Bronchial epithelial cell (primary cell): Measurements from ENCODE around the gene FGFBP2. TPM values are rescaled to one million over a fixed set of nuclear protein-coding genes. Genes with fewer than 3 reads are reported as not detected.
A peak's percentile ranks its signal among the peaks of the same experiment; 100 is the strongest.

Experiments
- DNase-seq: peaks from one replicate; pipeline ENCODE4 v3.0.0-alpha.2; 2010; ENCODE audit warnings: low read depth
- FAIRE-seq: peaks from 2 replicates; lab custom pipeline; 2011; peaks lifted over from hg19 to GRCh38; lab: Jason Lieb, UNC
- H3K27me3 ChIP-seq: 2 replicates; pipeline ENCODE4 v1.5.1; 2011; ENCODE audit warnings: low read length; ENCODE audit not compliant: control insufficient read depth, insufficient read depth
- H3K36me3 ChIP-seq: 2 replicates; pipeline ENCODE4 v1.5.1; 2011; ENCODE audit warnings: low read length; ENCODE audit not compliant: control insufficient read depth, insufficient read depth
- H3K4me3 ChIP-seq: 2 replicates; pipeline ENCODE4 v1.5.1; 2011; ENCODE audit warnings: mild to moderate bottlenecking, low read depth, low read length, control low read depth
- total RNA-seq: library from RNA; depleted of rRNA; stranded (reverse); fragments of >200 nt; gene quantifications from 2 replicates; pipeline ENCODE4 v1.2.1, GENCODE V29; 2014
- TF ChIP-seq, protein P1 (sequence below): IDR thresholded peaks from 2 replicates; pipeline ENCODE4 v1.5.1; 2011; ENCODE audit warnings: mild to moderate bottlenecking, moderate library complexity, low read length, control low read depth, inconsistent platforms; ENCODE audit not compliant: insufficient read depth, severe bottlenecking

The FGFBP2 gene
- total RNA-seq, 1 donor from 2014 or later = not detected

DNA sequence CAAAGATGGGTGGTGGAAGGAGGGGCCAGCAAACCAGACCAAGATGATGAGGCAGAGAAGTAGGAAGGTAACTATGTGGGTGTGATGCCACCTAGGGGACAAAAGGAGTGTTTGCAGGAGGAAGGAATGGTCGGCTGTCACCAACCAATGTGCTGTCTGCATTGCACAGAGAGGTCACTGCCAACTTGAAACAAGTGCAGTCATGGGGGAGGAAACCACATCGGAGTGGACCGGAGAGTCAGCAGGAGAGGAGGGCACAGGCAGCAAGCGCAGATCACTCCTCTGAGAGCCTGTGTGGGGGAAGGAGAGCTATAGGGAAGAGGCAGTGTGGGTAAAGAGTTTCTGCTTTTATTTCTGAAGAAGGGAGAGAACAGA, 38.5 kb upstream of the FGFBP2 start:
- TF ChIP-seq, protein P1, sequence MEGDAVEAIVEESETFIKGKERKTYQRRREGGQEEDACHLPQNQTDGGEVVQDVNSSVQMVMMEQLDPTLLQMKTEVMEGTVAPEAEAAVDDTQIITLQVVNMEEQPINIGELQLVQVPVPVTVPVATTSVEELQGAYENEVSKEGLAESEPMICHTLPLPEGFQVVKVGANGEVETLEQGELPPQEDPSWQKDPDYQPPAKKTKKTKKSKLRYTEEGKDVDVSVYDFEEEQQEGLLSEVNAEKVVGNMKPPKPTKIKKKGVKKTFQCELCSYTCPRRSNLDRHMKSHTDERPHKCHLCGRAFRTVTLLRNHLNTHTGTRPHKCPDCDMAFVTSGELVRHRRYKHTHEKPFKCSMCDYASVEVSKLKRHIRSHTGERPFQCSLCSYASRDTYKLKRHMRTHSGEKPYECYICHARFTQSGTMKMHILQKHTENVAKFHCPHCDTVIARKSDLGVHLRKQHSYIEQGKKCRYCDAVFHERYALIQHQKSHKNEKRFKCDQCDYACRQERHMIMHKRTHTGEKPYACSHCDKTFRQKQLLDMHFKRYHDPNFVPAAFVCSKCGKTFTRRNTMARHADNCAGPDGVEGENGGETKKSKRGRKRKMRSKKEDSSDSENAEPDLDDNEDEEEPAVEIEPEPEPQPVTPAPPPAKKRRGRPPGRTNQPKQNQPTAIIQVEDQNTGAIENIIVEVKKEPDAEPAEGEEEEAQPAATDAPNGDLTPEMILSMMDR = peak; percentile 92
- Histone ChIP-seq H3K27me3 (no peaks in the 10 kb centered on the region), H3K4me3 (no peak overlapping the region), H3K36me3 (no peaks in the 10 kb centered on the region)
- peak; percentile 63 for DNase-seq
- FAIRE-seq = peak; percentile 93

DNA sequence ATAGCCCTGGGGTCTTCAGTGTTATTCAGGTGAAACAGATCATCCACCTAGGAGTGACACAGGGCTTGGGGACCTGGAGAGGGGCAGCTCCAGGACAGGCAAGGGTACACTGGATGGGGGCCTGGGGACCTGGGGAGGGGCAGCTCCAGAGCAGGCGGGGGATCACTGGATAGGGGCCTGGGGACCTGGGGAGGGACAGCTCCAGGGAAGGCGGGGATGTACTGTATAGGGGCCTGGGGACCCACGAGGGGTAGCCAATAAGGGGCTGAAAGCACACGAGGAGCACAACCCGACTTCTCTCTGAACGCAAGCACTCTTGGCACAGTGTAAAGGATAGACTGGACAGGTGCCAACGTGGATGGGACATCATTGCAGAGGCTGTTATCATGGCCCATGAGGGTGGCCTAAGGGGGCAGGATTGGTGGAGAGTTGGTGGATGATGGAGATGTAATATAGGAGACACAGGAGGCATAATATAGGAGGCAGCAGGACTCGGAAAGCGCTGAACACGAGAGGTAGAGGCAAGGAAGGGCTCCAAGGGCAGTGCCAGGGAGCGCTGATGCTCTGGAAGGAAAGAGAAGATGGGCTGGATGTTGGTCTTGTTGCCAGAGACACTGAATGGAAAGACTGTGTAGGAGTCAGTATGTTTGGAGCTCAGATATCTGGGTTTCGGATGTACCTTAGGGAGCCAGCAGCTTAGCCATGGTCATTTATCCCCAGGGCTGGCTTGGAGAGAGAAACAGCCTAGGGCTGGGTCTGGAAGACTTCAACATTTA, 37.9 kb upstream of the FGFBP2 start:
- DNase-seq (no peak), FAIRE-seq (no peak)
- Histone ChIP-seq H3K36me3 (no peaks in the 10 kb centered on the region), H3K27me3 (no peaks in the 10 kb centered on the region), H3K4me3 (no peak overlapping the region)
- TF ChIP-seq, protein P1 = no peak

DNA sequence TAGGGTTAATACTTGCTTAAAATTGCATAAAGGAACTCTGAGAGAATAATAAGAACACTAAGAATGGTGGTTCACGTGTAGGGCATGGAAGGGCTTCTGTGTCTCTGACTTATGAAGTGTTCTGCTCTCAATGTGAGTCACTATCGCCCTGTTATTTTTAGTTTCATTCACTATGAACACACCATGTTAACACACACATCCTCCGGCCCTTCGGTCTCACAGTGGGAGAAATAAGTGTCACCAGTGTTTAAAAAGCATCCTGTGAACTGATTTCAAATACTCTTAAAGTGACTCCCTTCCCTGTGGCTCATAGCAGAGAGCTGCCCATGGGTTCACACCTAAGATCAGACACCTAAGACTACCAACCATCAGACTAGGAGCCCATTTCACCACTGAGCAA, 33.8 kb upstream of the FGFBP2 start:
- H3K27me3 ChIP-seq = peaks cover 2% of the 10 kb centered on the region
- TF ChIP-seq, protein P1 = no peak
- DNase-seq = no peak
- H3K36me3 ChIP-seq = no peaks in the 10 kb centered on the region
- H3K4me3 ChIP-seq = no peak overlapping the region
- no peak for FAIRE-seq

DNA sequence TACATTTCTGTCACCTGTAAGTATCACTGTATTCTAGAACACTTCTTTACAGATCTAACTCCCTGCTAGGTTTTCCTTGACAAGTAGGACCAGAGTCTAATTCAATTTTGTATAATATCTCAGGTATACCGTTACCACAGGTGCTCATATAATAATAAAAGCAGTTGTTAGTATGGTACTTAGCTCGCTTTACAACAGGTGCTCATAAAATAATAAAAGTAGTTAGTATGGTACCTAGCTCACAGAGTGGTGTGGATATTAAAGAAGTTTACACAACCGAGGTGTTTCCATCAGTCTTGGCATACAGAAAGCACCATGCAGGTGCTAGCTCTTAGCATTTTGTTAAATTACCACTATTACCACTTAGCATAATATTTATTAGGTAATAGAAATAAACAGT, 32.9 kb upstream of the FGFBP2 start:
- DNase-seq (no peak), FAIRE-seq (no peak)
- H3K27me3 ChIP-seq = peaks cover 2% of the 10 kb centered on the region
- no peak overlapping the region for H3K4me3 ChIP-seq
- no peaks in the 10 kb centered on the region for H3K36me3 ChIP-seq
- TF ChIP-seq, protein P1 = no peak

DNA sequence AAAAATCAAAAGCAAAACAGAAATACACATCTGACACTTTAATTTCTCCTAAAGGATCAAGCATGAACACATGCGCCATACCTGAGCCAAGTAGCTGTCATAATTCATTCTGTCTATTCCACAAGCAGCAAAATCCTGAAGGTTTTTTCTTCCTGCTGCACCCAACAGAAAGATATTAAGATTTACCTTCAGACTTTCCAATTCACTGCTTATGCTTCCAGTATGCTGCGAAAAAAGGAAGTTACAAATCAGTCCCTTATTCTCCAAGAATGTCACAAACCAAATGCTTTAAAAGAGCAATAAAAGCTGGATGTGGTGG, 29.2 kb upstream of the FGFBP2 start:
- DNase-seq = no peak

More for the DNA sequence above, 29.2 kb upstream of the FGFBP2 start:
- TF ChIP-seq, protein P1 = no peak
- Histone ChIP-seq H3K27me3 (peaks cover 2% of the 10 kb centered on the region), H3K4me3 (no peak overlapping the region), H3K36me3 (no peaks in the 10 kb centered on the region)
- no peak for FAIRE-seq
